Measurements from ENCODE around the gene TSPAN9.

The TSPAN9 gene

DNA sequence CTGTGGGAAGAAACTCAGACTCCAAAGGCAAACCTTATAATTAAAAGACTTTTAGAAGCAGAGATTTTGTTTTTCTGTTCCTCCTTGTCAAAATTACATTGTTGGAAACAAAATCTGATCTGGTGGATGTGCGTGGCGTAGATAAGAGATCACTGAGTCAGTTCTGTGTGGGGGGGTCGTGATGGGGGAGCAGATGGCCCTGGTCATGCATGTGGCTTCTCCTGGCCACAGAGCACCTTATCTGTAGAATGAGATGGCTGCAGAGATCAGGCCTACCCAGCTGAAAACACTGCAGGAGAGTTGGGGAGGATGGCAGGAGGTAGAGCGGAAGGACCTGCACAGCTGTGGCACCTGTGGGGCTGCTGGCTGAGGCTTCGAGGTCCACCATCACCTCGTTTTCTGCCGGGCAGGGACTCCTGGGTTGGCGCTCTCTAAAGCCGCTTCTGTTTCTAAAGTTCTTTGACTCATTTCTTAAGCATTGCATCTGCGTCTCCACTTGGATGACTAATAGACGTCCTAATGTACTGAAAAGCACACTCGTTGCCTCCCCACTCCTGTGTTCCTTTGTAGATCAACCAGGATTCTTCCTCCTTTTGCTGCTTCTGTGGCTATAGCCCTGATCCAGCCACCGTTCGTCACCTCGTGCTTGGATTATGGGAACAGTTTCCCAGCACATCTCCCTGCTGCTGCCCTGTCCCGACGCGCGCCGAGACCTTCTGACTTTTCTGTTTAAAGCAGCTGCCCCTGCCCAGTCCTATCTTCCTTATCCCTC is 93.4 kb downstream of the TSPAN9 start:
- no peak for DNase-seq

- DNase-seq: no peak
Measured at GRCh38 chr12:3171195-3171591, 94.0 kb downstream of the TSPAN9 start.

GRCh38 chr12:3172124-3173007 is 95.2 kb downstream of the TSPAN9 start:
- DNase-seq: no peak

- peak; percentile 62 for DNase-seq
Measured at GRCh38 chr12:3173008-3173553, 95.9 kb downstream of the TSPAN9 start.

DNA sequence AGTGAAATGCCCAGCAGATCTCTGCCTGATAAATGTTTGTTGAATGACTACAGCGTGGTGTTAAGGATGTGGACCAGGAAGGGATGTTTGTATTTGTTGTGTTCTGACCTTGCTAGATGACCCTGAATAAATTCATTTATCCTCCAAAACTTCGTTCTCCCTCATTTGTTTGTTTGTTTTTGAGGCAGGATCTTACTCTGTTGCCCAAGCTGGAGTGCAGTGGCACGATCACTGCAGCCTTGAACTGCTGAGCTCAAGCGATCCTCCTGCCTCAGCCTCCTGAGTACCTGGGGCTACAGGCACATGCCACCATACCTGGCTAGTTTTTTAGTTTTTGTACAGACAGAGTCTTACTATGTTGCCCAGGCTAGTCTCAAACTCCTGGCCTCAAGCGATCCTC is 96.7 kb downstream of the TSPAN9 start:
- no peak for DNase-seq

- DNase-seq: no peak
Measured at GRCh38 chr12:3175238-3175637, 98.1 kb downstream of the TSPAN9 start.

DNA sequence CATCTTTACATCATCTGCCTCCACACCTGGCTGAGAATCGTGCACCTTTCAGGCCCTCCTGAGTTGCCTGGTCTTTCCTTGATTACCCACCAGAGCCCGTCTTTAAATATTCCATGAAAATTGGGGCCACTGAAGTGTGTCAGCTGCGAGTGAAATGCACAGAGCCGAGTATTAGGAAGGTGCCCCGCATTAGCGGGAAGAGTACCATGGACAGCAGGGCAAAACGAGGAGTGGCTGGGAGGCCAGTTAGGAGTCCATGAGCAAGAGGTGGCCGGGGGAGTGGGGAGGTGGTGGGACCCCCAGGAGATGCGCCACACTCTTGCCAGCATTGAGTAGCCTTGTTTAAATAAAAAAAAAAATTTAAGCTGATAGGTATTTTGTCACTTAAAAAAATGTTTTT is 99.6 kb downstream of the TSPAN9 start:
- no peak for DNase-seq

- DNase-seq: no peak
Measured at GRCh38 chr12:3177778-3178425, 100.7 kb downstream of the TSPAN9 start.

DNA sequence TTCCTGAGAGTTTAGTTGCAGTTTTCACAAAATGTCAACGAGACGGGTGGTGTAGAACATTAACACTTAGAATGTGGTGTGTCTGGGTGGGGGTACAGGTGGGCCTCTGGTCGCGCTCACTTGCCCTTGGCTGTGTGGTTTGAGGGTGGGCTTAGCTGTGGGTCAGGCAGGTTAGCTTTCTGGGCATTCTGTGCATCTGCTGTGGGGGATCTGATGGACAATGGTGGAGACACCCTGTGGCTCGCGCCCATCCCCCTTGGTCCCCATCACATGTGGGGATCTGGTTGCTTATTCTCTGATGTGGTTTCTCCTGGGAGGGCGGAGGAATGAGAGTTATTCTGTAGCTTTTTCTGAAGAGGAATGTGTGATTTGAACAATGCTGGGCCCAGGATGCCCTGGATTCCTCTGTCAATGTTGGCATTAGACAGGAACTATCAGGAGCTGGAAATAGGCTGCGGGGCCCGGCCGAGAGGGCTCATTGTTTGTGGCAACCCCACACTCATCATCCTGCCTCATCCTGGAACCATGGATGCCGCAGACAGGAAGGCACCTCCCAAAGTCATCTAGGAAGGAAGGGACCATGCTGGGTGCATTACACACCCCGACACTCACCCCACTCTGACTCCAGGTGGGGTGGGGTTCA is 101.6 kb downstream of the TSPAN9 start:
- DNase-seq: no peak

GRCh38 chr12:3179731-3180130 is 102.6 kb downstream of the TSPAN9 start:
- DNase-seq: peak; percentile 10

DNA sequence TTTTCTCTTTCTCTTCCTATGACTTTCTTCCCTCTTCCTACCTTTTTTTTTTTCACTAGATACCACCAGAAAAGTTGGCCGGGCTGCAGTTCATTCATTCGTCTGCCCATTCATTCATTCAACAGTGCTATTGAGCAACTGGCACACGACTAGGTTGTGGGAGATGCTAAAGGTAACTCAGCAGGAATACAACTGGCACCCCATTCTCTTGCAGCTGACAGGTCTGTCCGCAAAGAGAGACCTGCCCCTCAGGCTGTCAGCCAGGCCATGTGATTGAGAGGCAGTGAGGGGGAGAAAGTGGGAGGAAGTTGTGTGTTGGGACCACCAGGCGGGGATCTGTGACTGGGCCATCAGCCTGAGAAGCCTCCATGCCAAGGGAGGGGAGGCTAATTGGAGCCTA is 105.2 kb downstream of the TSPAN9 start:
- no peak for DNase-seq

DNA sequence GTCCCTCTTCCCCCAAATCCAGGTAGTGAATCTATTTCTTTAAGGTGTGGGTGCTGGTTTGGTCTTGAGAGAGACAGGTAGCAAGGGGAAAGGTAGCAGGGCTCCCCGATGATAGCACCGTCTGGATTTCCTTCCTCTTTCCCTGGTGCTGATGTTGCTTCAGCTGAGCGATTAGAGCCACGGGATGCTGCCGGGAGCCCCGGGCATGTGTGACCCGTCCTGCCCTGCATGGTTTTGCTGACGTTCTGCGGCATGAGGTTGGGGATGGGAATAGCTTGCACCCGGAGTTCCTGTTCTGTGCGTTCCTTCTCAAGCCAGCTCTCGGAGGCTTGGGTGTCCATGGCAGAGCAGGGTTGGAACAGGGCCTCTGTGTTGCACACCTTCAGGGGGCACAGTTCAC is 107.3 kb downstream of the TSPAN9 start:
- DNase-seq: no peak

GRCh38 chr12:3185260-3185870 is 108.2 kb downstream of the TSPAN9 start:
- no peak for DNase-seq

DNA sequence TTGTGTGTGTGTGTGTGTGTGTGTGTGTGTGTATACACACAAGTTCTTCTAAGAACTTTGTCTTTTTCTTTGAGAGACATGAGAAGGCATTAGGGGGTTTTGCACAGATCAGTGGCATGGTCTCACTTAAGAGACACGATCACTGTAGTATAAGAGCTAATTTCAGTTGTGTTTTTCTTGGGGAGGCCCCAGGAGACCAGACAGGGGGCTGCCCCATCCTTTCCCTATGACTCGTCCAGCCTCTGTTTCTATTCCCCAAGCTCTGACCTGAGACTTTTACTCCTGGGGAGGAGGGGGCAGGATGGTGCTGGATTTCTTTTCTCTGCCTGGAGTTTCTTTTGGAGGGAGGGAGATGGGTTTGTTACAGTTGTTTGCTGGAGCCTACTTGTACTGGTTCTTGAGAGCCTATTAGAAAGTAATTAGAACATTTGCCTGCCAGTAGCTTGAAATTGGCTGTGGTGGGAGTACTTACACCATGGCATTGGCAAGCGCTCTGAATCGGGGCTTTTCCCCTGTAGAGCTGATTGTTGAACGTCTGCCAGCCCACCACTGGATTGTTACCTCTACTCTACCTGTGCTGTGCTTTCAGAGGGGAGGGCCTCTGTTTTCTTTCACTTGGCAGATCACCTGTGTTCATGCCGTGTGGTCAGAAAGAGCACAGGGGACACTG is 109.5 kb downstream of the TSPAN9 start:
- no peak for DNase-seq

- peak; percentile 55 for DNase-seq
Measured at GRCh38 chr12:3187846-3188770, 110.9 kb downstream of the TSPAN9 start.

GRCh38 chr12:3189282-3189681 is 112.1 kb downstream of the TSPAN9 start:
- DNase-seq: no peak

- no peak for DNase-seq
Measured at GRCh38 chr12:3190101-3190500, 112.9 kb downstream of the TSPAN9 start.

DNA sequence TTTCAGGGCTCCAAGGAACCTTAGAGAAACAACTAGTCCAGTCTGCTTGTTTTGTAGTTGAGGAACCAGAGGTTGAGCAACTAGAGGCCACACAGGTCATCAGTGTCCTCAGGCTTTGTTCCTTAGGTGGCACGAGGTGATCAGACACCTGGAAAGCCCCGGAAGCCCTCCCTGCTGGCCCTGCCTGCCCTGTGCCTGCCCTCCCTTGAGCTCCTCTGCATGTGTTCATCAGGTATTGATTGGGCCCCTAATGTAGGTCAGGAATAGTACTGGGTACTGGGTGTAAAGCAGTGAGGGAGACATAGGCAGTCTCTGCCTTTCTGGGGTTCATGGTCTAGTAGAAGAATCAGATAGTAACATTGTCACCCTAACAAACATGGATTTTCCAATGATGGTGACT is 114.3 kb downstream of the TSPAN9 start:
- no peak for DNase-seq

- no peak for DNase-seq
Measured at GRCh38 chr12:3192221-3192620, 115.0 kb downstream of the TSPAN9 start.

GRCh38 chr12:3193131-3193530 is 116.0 kb downstream of the TSPAN9 start:
- no peak for DNase-seq

DNA sequence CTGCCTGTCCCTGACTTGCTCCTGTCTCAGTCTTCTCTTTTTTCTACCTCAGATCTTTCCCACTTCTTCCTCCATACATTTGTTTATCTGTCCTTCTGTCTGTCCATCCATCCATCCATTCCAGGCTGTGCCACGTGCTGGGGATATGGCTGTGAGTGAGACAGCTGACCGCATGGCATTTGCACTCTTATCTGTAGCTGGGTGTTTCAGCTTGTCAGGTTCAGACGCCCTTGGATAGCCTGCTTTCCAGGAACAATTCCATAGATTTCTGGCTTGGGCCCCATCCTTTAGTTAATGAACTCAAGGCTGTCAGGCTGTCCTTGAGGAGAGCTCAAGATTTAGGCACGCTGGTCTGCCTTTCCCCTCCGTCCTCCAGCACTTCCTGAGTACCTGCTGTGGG is 116.6 kb downstream of the TSPAN9 start:
- DNase-seq: no peak
